ENCODE measurements around the gene SYT9.

DNA sequence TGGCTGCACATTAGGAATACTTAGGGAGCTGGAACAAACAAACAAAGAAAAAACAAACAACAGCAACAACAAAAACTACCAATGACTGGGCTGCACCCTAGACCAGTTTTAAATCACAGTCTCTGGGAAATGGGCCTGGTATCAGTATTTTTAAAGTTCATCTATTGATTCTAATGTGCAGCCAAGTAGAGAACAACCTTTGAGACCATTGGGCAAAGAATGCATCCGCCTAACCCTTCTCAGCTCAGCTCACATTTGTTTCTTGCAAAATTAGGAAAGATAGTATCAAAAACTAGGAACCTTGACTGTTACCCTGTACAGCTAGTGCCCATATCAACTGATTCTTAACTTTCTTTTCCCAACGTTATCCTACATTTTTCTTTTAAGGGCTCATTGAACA lies 5.2 kb downstream of the SYT9 start:
- TF ChIP-seq EZH2 (IDR thresholded peaks at IDR 0.05): no peak
- no peak for TF ChIP-seq POLR2AphosphoS5 (IDR thresholded peaks at IDR 0.05; ENCODE audit: borderline replicate concordance, low read depth, low read length)
